ENCODE results near the gene EPHA3.

Gene EPHA3

DNA sequence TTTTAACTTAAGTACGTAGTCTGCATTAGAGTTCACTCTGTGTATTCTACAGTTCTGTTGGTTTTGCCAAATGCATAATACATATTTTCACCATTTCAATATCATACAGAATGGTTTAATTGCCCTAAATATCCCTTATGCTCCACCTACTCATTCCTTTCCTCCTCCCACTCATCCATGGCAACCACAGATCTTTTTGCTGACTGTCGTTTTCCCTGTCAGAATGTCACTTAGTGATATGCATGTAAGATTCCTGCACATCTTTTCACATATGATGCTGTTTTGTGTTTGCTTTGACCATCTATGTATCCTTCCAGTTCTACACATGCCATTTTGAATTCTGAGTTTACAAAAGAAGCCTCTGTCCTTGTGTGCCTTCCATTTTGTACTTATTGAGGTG lies 36.7 kb downstream of the EPHA3 start:
- in situ Hi-C loops (cut with MboI; ENCODE audit: low sequenced_read_pairs), result no loop called here

DNA sequence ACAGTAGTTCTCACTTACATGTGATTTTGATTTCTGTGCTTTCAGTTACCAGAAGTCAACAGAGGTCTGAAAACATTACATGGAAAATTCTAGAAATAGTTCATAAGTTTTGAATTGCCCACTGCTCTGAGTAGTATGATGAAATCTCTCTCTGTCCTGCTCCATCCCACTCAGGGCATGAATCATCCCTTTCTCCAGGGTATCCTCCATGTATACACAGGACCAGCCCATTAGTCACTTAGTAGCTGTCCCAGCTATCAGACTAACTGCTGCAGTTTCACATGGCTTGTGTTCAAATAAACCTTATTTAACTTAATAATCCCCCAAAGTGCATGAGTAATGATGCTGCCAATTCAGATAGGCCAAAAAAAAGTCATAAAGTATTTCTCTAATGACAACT lies 38.6 kb downstream of the EPHA3 start:
- in situ Hi-C loops (cut with MboI; ENCODE audit: low sequenced_read_pairs), result no loop called here

GRCh38 chr3:89154416-89154815 lies 47.0 kb downstream of the EPHA3 start:
- in situ Hi-C loops (cut with MboI; ENCODE audit: low sequenced_read_pairs), result no loop called here

- in situ Hi-C loops (cut with MboI; ENCODE audit: low sequenced_read_pairs), result no loop called here
These were observed 48.4 kb downstream of the EPHA3 start for GRCh38 chr3:89155811-89156210.

GRCh38 chr3:89157575-89157974 lies 50.2 kb downstream of the EPHA3 start:
- in situ Hi-C loops (cut with MboI; ENCODE audit: low sequenced_read_pairs), result no loop called here

- in situ Hi-C loops (cut with MboI; ENCODE audit: low sequenced_read_pairs), result no loop called here
These were observed 52.2 kb downstream of the EPHA3 start for GRCh38 chr3:89159605-89160004.

DNA sequence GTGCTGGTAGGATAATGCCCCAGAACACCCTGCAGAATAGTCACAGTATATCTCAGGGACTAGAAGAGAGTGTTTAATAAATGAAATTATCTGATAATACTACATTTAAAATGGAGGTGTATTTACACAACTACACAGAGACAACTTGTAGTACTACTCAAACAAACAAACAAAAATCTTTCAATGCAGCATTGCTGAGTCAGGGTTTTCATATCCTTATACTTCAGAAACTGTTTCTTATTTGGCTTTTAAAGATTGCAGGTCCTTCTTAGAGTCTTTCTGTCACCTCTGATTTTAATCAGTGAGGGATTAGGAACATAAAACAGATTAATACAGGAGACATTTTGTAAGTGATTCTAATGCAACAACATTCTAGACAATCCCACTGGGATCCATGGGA lies 57.4 kb downstream of the EPHA3 start:
- in situ Hi-C loops (cut with MboI; ENCODE audit: low sequenced_read_pairs), result no loop called here

- in situ Hi-C loops (cut with MboI; ENCODE audit: low sequenced_read_pairs), result no loop called here
These were observed 58.3 kb downstream of the EPHA3 start for GRCh38 chr3:89165636-89166263.

- in situ Hi-C loops (cut with MboI; ENCODE audit: low sequenced_read_pairs), result no loop called here
These were observed 64.5 kb downstream of the EPHA3 start for GRCh38 chr3:89171687-89172545.

DNA sequence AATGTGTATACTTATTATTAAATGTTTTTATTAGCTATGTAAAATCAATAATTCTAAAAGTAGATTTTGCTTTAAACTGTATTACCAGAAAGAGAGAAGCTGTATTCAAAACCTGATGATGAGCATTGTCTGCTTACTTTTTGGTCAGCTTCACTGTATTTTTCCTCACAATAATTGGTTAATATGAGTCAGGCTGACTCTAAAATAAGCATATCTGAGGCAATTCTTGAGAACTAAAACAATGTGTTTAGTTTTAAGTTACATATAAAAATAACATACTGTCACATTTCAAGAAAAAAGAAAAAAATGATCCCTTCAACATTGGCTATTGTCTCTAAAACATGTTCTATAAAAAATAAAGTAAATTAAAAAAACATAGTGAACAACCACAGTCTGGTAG lies 66.1 kb downstream of the EPHA3 start:
- in situ Hi-C loops (cut with MboI; ENCODE audit: low sequenced_read_pairs), result no loop called here

- in situ Hi-C loops (cut with MboI; ENCODE audit: low sequenced_read_pairs), result no loop called here
These were observed 72.1 kb downstream of the EPHA3 start for GRCh38 chr3:89179355-89180001.

- in situ Hi-C loops (cut with MboI; ENCODE audit: low sequenced_read_pairs), result no loop called here
These were observed 72.9 kb downstream of the EPHA3 start for GRCh38 chr3:89180334-89180733.

- in situ Hi-C loops (cut with MboI; ENCODE audit: low sequenced_read_pairs), result no loop called here
These were observed 74.6 kb downstream of the EPHA3 start for GRCh38 chr3:89182056-89182455.

DNA sequence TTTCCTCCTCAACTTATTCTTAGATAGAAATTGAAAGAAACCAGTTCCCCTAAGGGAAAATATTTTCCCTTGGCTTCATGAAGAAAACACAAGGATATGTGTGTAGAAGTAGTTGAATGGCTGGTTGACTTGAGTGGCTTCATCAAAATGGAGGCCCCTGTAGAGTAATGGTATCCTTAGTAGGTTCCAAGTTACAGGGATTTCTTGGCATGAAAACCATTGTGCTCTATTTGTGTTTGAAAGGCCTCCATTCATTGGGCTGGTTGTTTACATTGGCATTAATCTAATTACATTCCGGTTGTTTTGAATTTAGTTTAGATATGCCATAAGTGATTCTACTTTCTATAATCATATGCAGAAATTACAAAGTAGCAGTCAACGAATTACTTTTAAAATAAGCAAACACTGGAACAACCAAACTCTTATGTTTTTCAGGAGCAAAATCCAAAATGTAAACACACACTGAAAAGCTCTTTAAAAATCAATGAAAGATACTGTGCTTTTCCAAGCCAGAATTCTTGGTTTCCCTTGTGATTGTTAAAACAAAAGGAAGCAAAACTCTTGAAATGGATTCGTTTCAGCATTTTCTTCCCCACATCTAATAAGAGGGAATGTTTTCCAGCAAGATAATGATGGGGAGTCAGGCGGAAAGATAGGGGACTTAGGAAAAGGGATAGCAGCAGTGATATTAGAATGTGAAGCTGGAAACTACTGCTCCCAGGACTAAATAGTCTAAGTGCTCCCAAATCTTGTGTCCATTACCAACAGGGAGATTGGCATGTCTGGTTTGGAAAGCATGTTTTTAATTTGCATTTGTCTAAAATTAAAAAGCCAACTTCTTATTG lies 77.0 kb downstream of the EPHA3 start:
- in situ Hi-C loops (cut with MboI; ENCODE audit: low sequenced_read_pairs), result no loop called here

- in situ Hi-C loops (cut with MboI; ENCODE audit: low sequenced_read_pairs), result no loop called here
These were observed 79.0 kb downstream of the EPHA3 start for GRCh38 chr3:89186456-89186855.

DNA sequence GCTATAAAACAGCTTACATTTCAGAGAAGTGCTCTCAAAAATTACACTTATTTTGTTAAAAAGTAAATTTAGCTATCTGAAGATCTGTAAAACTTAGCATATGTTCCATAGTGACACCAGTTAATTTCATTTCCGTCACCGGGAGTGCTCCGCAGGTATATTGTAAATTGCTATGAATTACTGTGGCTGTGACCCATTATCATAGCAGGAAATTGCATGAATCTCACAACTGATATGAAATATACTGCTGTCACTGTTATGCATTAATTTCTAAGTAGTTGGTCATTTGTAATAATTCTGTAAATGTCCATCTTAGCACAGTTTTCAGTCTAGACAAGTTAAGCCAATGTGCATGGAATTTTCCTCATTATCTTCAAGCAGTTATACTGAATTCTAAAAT lies 91.2 kb downstream of the EPHA3 start:
- in situ Hi-C loops (cut with MboI; ENCODE audit: low sequenced_read_pairs), result no loop called here

DNA sequence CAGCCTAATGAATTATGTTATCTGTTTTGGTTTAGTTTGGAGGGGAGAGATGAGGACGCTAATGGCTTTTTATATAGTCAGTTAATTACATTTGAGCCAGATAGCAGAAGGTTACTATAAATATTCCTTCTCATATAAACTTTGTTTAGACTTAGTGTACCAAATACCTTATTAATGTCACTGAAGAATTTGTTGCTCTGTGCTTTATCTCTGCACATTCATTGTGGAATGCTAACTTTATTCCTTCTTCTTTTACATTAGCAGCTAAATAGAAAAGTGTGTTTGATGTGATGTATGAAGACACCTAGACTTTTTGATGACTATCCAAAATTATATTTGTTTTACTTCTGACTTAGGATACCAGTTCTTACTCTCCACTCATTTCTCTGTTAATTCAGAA lies 105.2 kb downstream of the EPHA3 start:
- in situ Hi-C loops (cut with MboI; ENCODE audit: low sequenced_read_pairs), result no loop called here

- in situ Hi-C loops (cut with MboI; ENCODE audit: low sequenced_read_pairs), result no loop called here
These were observed 108.8 kb downstream of the EPHA3 start for GRCh38 chr3:89216016-89216739.

DNA sequence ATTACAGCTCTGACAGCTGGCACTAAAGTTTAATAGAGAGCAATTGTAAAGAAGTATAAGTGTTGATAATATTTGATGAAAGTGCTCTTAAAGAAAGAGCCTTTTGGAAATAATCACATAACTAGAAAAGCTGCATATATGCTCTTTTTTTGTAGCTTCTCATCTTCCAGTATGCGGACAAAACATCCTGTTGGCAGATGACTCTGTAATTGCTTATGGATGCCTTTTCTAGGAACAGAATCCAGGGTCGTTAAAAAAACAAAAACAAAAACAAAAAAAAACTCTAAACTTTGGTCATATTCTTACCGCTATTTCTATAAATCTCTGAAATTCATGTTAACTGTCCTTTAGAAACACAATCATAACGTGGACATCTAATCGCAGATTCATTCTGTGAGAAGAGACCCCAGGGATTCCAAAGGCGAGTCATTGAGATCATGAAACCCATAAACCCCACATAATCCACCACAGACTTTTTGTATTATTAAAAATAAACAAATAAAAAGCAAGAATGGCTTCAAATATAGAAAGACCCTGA lies 109.8 kb downstream of the EPHA3 start:
- in situ Hi-C loops (cut with MboI; ENCODE audit: low sequenced_read_pairs), result no loop called here

DNA sequence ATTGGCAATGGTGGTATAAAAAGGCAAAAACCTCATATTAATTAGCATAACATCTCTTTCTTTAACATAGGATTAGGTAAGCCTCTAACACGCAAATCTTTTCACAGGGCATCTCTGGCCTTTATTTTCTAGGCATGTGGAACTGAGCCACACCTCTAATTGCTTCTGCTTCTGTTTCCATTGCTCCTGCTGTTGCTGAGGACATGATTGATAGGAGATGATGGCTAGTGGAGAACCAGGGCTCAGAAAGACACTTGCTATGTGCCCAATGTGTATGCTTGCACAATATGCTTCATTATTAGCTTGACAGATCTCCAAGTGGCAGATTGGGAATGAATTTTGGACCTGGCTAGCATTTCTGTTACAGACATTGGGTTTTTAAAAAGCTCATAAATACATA lies 114.5 kb downstream of the EPHA3 start:
- in situ Hi-C loops (cut with MboI; ENCODE audit: low sequenced_read_pairs), result no loop called here
